ENCODE measurements around the gene TEX19.

DNA sequence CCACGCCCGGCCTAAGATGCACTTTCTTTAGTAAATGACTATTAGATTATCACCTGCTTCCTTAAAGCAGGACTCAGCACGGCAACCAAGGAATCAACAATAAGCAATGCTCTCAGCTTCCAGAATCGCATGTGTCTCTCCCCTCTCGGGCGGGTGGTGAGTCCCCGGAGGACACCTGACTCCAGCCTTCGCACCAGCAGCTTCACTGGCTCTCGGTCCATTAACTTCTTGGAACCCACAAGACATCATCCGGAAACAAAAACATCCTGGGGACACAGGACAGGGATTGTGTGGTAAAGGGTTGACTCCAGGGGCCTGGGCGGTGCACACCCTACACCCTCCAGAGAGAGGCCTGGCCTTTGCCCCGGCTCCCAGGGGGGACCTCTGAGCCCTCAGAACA, 35.2 kb downstream of the TEX19 start:
- TF ChIP-seq, protein P1, sequence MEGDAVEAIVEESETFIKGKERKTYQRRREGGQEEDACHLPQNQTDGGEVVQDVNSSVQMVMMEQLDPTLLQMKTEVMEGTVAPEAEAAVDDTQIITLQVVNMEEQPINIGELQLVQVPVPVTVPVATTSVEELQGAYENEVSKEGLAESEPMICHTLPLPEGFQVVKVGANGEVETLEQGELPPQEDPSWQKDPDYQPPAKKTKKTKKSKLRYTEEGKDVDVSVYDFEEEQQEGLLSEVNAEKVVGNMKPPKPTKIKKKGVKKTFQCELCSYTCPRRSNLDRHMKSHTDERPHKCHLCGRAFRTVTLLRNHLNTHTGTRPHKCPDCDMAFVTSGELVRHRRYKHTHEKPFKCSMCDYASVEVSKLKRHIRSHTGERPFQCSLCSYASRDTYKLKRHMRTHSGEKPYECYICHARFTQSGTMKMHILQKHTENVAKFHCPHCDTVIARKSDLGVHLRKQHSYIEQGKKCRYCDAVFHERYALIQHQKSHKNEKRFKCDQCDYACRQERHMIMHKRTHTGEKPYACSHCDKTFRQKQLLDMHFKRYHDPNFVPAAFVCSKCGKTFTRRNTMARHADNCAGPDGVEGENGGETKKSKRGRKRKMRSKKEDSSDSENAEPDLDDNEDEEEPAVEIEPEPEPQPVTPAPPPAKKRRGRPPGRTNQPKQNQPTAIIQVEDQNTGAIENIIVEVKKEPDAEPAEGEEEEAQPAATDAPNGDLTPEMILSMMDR (IDR thresholded peaks at IDR 0.05) = no peak
- TF ChIP-seq POLR2AphosphoS5 (IDR thresholded peaks at IDR 0.05; ENCODE audit: low read depth, low read length) (no peak), SIN3A (IDR thresholded peaks at IDR 0.05; ENCODE audit: borderline replicate concordance, insufficient read depth, low read depth, low read length) (no peak)
